Fibroblast of skin of right biceps (primary cell): Measurements from ENCODE around the gene TTC4.
"Not testable (repeated sequence)": the region's sequence is repeated elsewhere in the genome, so short reads cannot be mapped to it uniquely, and the experiment has no call there.

ENCODE experiments used
- DNase-seq: peaks from one replicate; pipeline ENCODE4 v3.0.0-alpha.2; 2013

Gene TTC4

GRCh38 chr1:54751426-54751825 lies 35.8 kb downstream of the TTC4 start:
- DNase-seq = no peak

GRCh38 chr1:54754045-54754444 lies 38.4 kb downstream of the TTC4 start:
- DNase-seq = no peak

GRCh38 chr1:54754486-54755285 lies 39.0 kb downstream of the TTC4 start:
- no peak for DNase-seq

- no peak for DNase-seq
These were observed 42.2 kb downstream of the TTC4 start for GRCh38 chr1:54757833-54758232.

GRCh38 chr1:54758678-54759348 lies 43.2 kb downstream of the TTC4 start:
- no peak for DNase-seq

GRCh38 chr1:54763816-54764132 lies 48.1 kb downstream of the TTC4 start:
- no peak for DNase-seq

- DNase-seq = peak; percentile 100
These were observed 48.7 kb downstream of the TTC4 start, which contains the start of gene PARS2 for GRCh38 chr1:54764133-54764921. Gene PARS2 (minus strand): TSS chr1:54764523. CDS start chr1:54759161, 5,362 bp downstream.

GRCh38 chr1:54764922-54765561 lies 49.4 kb downstream of the TTC4 start:
- DNase-seq = no peak

- no peak for DNase-seq
These were observed 51.1 kb downstream of the TTC4 start for GRCh38 chr1:54766726-54767125.

- DNase-seq = no peak
These were observed 51.9 kb downstream of the TTC4 start for GRCh38 chr1:54767526-54767925.

- no peak for DNase-seq
These were observed 52.4 kb downstream of the TTC4 start for GRCh38 chr1:54768093-54768492.

- no peak for DNase-seq
These were observed 57.3 kb downstream of the TTC4 start for GRCh38 chr1:54772951-54773350.

GRCh38 chr1:54774820-54775498 lies 59.3 kb downstream of the TTC4 start:
- DNase-seq = peak; percentile 41

- not testable (repeated sequence) for DNase-seq
These were observed 60.4 kb downstream of the TTC4 start for GRCh38 chr1:54775828-54776721.

GRCh38 chr1:54777011-54777410 lies 61.4 kb downstream of the TTC4 start:
- no peak for DNase-seq

GRCh38 chr1:54777431-54777830 lies 61.8 kb downstream of the TTC4 start:
- no peak for DNase-seq

- DNase-seq = no peak
These were observed 65.5 kb downstream of the TTC4 start for GRCh38 chr1:54781023-54781723.

GRCh38 chr1:54782156-54782555 lies 66.5 kb downstream of the TTC4 start:
- no peak for DNase-seq

- DNase-seq = no peak
These were observed 66.9 kb downstream of the TTC4 start for GRCh38 chr1:54782588-54782987.

- no peak for DNase-seq
These were observed 68.4 kb downstream of the TTC4 start for GRCh38 chr1:54784066-54784465.

GRCh38 chr1:54786778-54787177 lies 71.1 kb downstream of the TTC4 start:
- no peak for DNase-seq
